ENCODE data around the gene PTH2R. TPM values are rescaled to one million over a fixed set of nuclear protein-coding genes. Genes with fewer than 3 reads are reported as not detected.

Gene PTH2R
- total and polyA plus RNA-seq, 2 donors (not counting 1 experiment from before 2014, with no cell fraction given) = not detected

DNA sequence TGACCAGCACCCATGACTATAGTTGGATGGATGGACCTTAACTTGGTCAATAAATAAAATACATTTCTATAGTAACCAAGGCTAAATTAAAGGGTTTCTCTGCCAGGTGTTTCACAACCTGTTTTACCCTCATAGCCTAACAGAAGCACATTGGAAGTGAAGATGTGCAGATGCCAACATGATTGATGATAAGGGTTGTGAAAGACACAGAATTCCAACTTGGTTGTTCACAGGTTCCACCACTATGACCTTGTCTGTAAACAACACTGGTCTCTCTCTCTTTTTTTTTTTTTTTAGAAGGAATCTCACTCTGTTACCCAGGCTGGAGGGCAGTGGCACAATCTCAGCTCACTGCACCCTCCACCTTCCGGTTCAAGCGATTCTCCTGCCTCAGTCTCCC lies 37.5 kb upstream of the PTH2R start:
- Histone ChIP-seq H2AFZ (ENCODE audit: low read length) (no peak overlapping the region), H3K79me2 (ENCODE audit: control insufficient read depth, insufficient read depth, low read length) (no peaks in the 10 kb centered on the region), H3K4me3 (replicated peaks in 1 of 4; ENCODE audit: control extremely low read depth in 1 of 4, insufficient read depth in 1 of 4, low read depth in 3 of 4, low read length in 4 of 4) (no peak overlapping the region), H3K27me3 (ENCODE audit: control insufficient read depth, insufficient read depth, low read length) (no peaks in the 10 kb centered on the region), H3K36me3 (ENCODE audit: control insufficient read depth, insufficient read depth, low read length) (no peaks in the 10 kb centered on the region), H3K9ac (ENCODE audit: insufficient read depth, low read length) (no peak overlapping the region), H3K4me2 (ENCODE audit: extremely low read depth, insufficient read depth, low read length) (no peak overlapping the region), H3K4me1 (ENCODE audit: control insufficient read depth, extremely low read depth, insufficient read depth, low read length) (no peaks in the 10 kb centered on the region), H3K9me3 (ENCODE audit: control insufficient read depth, insufficient read depth, low read depth, low read length) (no peaks in the 10 kb centered on the region), H4K20me1 (ENCODE audit: control insufficient read depth, extremely low read depth, insufficient read depth, low read length) (no peaks in the 10 kb centered on the region), H3K27ac (ENCODE audit: insufficient read depth, low read length) (no peak overlapping the region)
- TF ChIP-seq, protein P1, sequence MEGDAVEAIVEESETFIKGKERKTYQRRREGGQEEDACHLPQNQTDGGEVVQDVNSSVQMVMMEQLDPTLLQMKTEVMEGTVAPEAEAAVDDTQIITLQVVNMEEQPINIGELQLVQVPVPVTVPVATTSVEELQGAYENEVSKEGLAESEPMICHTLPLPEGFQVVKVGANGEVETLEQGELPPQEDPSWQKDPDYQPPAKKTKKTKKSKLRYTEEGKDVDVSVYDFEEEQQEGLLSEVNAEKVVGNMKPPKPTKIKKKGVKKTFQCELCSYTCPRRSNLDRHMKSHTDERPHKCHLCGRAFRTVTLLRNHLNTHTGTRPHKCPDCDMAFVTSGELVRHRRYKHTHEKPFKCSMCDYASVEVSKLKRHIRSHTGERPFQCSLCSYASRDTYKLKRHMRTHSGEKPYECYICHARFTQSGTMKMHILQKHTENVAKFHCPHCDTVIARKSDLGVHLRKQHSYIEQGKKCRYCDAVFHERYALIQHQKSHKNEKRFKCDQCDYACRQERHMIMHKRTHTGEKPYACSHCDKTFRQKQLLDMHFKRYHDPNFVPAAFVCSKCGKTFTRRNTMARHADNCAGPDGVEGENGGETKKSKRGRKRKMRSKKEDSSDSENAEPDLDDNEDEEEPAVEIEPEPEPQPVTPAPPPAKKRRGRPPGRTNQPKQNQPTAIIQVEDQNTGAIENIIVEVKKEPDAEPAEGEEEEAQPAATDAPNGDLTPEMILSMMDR (conservative IDR thresholded peaks at IDR 0.05 in 1 of 2, IDR thresholded peaks at IDR 0.05 in 1 of 2; ENCODE audit: low read depth in 1 of 2, low read length in 2 of 2) = no peak
- no peak for TF ChIP-seq EZH2 (IDR thresholded peaks at IDR 0.05; ENCODE audit: low read length, missing control alignments)
- peak; percentile 8 to 15 for DNase-seq (ENCODE audit: low read depth in 2 of 2)

DNA sequence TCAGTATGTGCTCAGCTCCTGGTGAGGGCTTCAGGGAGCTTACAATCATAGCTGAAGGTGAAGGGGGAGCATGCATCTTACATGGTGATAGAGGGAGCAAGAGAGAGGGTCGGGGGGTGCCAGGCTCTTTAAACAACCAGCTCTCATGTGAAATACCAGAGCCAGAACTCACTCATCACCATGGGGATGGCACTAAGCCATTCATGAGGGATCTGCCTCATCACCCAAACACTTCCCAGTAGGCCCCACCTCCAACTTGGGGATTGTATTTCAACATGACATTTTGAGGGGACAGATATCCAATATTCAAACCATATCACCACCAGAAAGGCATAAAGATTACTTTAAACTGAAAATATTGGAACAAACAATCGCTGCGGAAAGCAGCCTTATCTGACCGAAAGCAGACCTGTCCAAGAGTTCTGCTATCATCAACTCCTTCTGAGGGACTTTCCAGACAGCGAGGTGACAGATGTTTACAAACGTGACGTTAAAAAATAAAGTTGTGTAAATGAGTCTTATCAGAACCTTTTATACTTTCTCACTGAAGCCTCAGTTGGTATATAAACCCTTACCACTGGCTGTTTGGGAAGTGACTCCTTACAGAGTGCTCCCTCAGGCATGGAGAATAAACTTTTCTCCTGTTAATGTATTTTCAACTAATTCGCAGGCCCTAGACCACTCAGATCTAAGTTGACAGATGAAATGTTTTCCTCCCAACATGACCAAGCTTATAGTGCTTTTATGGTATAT lies 35.5 kb upstream of the PTH2R start:
- no peaks in the 10 kb centered on the region for H3K4me1 ChIP-seq (ENCODE audit: control insufficient read depth, extremely low read depth, insufficient read depth, low read length)
- no peaks in the 10 kb centered on the region for H3K79me2 ChIP-seq (ENCODE audit: control insufficient read depth, insufficient read depth, low read length)
- no peak overlapping the region for H3K9ac ChIP-seq (ENCODE audit: insufficient read depth, low read length)
- H2AFZ ChIP-seq (ENCODE audit: low read length) = no peak overlapping the region
- TF ChIP-seq, protein P1 (conservative IDR thresholded peaks at IDR 0.05 in 1 of 2, IDR thresholded peaks at IDR 0.05 in 1 of 2; ENCODE audit: low read depth in 1 of 2, low read length in 2 of 2) = no peak
- TF ChIP-seq EZH2 (IDR thresholded peaks at IDR 0.05; ENCODE audit: low read length, missing control alignments) = no peak
- H3K36me3 ChIP-seq (ENCODE audit: control insufficient read depth, insufficient read depth, low read length) = no peaks in the 10 kb centered on the region
- H3K27me3 ChIP-seq (ENCODE audit: control insufficient read depth, insufficient read depth, low read length) = no peaks in the 10 kb centered on the region
- H4K20me1 ChIP-seq (ENCODE audit: control insufficient read depth, extremely low read depth, insufficient read depth, low read length) = no peaks in the 10 kb centered on the region
- peak; percentile 2 to 32 for DNase-seq (ENCODE audit: low read depth in 2 of 2)
- no peak overlapping the region for H3K27ac ChIP-seq (ENCODE audit: insufficient read depth, low read length)
- H3K4me3 ChIP-seq (replicated peaks in 1 of 4; ENCODE audit: control extremely low read depth in 1 of 4, insufficient read depth in 1 of 4, low read depth in 3 of 4, low read length in 4 of 4) = no peak overlapping the region
- no peaks in the 10 kb centered on the region for H3K9me3 ChIP-seq (ENCODE audit: control insufficient read depth, insufficient read depth, low read depth, low read length)
- no peak overlapping the region for H3K4me2 ChIP-seq (ENCODE audit: extremely low read depth, insufficient read depth, low read length)

DNA sequence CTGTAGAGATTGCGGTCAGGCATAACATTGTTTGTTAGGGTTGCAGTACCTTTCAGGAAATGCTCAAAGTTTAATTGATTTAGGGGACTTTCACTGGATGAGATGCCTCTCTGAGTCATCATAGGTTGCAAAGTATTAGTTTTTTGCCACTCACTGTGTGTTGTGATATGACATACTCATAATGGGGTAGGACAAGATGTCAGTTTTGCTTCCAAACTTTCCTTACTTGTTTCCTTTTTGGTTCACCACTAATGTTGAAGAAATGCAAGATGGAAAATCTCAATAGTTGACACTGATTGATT lies 35.0 kb upstream of the PTH2R start:
- no peak overlapping the region for H3K27ac ChIP-seq (ENCODE audit: insufficient read depth, low read length)
- no peaks in the 10 kb centered on the region for H3K9me3 ChIP-seq (ENCODE audit: control insufficient read depth, insufficient read depth, low read depth, low read length)
- no peak overlapping the region for H3K4me2 ChIP-seq (ENCODE audit: extremely low read depth, insufficient read depth, low read length)
- TF ChIP-seq, protein P1 (conservative IDR thresholded peaks at IDR 0.05 in 1 of 2, IDR thresholded peaks at IDR 0.05 in 1 of 2; ENCODE audit: low read depth in 1 of 2, low read length in 2 of 2) = no peak
- TF ChIP-seq EZH2 (IDR thresholded peaks at IDR 0.05; ENCODE audit: low read length, missing control alignments) = no peak
- no peaks in the 10 kb centered on the region for H3K27me3 ChIP-seq (ENCODE audit: control insufficient read depth, insufficient read depth, low read length)
- no peak for DNase-seq (ENCODE audit: low read depth in 2 of 2)
- H3K36me3 ChIP-seq (ENCODE audit: control insufficient read depth, insufficient read depth, low read length) = no peaks in the 10 kb centered on the region
- no peaks in the 10 kb centered on the region for H4K20me1 ChIP-seq (ENCODE audit: control insufficient read depth, extremely low read depth, insufficient read depth, low read length)
- no peak overlapping the region for H3K9ac ChIP-seq (ENCODE audit: insufficient read depth, low read length)
- H3K4me1 ChIP-seq (ENCODE audit: control insufficient read depth, extremely low read depth, insufficient read depth, low read length) = no peaks in the 10 kb centered on the region
- no peaks in the 10 kb centered on the region for H3K79me2 ChIP-seq (ENCODE audit: control insufficient read depth, insufficient read depth, low read length)
- no peak overlapping the region for H3K4me3 ChIP-seq (replicated peaks in 1 of 4; ENCODE audit: control extremely low read depth in 1 of 4, insufficient read depth in 1 of 4, low read depth in 3 of 4, low read length in 4 of 4)
- no peak overlapping the region for H2AFZ ChIP-seq (ENCODE audit: low read length)
